ENCODE results near the gene GAS5.
A peak's percentile ranks its signal among the peaks of the same experiment; 100 is the strongest.
"Not testable (repeated sequence)": the region's sequence is repeated elsewhere in the genome, so short reads cannot be mapped to it uniquely, and the experiment has no call there.

GAS5 gene

GRCh38 chr1:173867753-173868265 lies at the start of gene GAS5:
TSS of gene GAS5 (minus strand) at chr1:173867989.
- peak; percentile 92 to 96 for DNase-seq (ENCODE audit: low read depth in 2 of 2)

- no peak for DNase-seq (ENCODE audit: low read depth in 2 of 2)
Observed at GRCh38 chr1:173917149-173917548, 49.4 kb upstream of the GAS5 start, which contains the start of gene SERPINC1. TSS of gene SERPINC1 (minus strand) at chr1:173917327. CDS start at chr1:173917259, 68 bp downstream.

- no peak for DNase-seq (ENCODE audit: low read depth in 2 of 2)
Observed at GRCh38 chr1:173916667-173917066, 48.9 kb upstream of the GAS5 start.

- DNase-seq (ENCODE audit: low read depth in 2 of 2), result no peak
Observed at GRCh38 chr1:173915596-173915995, 47.8 kb upstream of the GAS5 start.

- no peak for DNase-seq (ENCODE audit: low read depth in 2 of 2)
Observed at GRCh38 chr1:173914366-173914871, 46.6 kb upstream of the GAS5 start.

- DNase-seq (ENCODE audit: low read depth in 2 of 2), result no peak
Observed at GRCh38 chr1:173913111-173913510, 45.3 kb upstream of the GAS5 start.

GRCh38 chr1:173903827-173904531 lies 36.2 kb upstream of the GAS5 start:
- no peak for DNase-seq (ENCODE audit: low read depth in 2 of 2)

- no peak for DNase-seq (ENCODE audit: low read depth in 2 of 2)
Observed at GRCh38 chr1:173900992-173901391, 33.2 kb upstream of the GAS5 start.

- no peak for DNase-seq (ENCODE audit: low read depth in 2 of 2)
Observed at GRCh38 chr1:173900427-173900826, 32.6 kb upstream of the GAS5 start.

- DNase-seq (ENCODE audit: low read depth in 2 of 2), result no peak
Observed at GRCh38 chr1:173894189-173894588, 26.4 kb upstream of the GAS5 start.

GRCh38 chr1:173893611-173894010 lies 25.8 kb upstream of the GAS5 start:
- DNase-seq (ENCODE audit: low read depth in 2 of 2), result no peak

- DNase-seq (ENCODE audit: low read depth in 2 of 2), result no peak
Observed at GRCh38 chr1:173889885-173890284, 22.1 kb upstream of the GAS5 start.

- DNase-seq (ENCODE audit: low read depth in 2 of 2), result no peak
Observed at GRCh38 chr1:173888749-173889148, 21.0 kb upstream of the GAS5 start.

GRCh38 chr1:173887627-173888026 lies 19.8 kb upstream of the GAS5 start:
- no peak for DNase-seq (ENCODE audit: low read depth in 2 of 2)

- DNase-seq (ENCODE audit: low read depth in 2 of 2), result no peak
Observed at GRCh38 chr1:173886746-173887611, 19.2 kb upstream of the GAS5 start.

- DNase-seq (ENCODE audit: low read depth in 2 of 2), result no peak
Observed at GRCh38 chr1:173884701-173885100, 16.9 kb upstream of the GAS5 start.

- not testable (repeated sequence) for DNase-seq (ENCODE audit: low read depth in 2 of 2)
Observed at GRCh38 chr1:173881117-173881516, 13.3 kb upstream of the GAS5 start.

GRCh38 chr1:173878251-173878650 lies 10.5 kb upstream of the GAS5 start:
- DNase-seq (ENCODE audit: low read depth in 2 of 2), result no peak

- DNase-seq (ENCODE audit: low read depth in 2 of 2), result no peak
Observed at GRCh38 chr1:173876732-173877131, 8.9 kb upstream of the GAS5 start.

- DNase-seq (ENCODE audit: low read depth in 2 of 2), result no peak
Observed at GRCh38 chr1:173871500-173871899, 3.7 kb upstream of the GAS5 start.

GRCh38 chr1:173871091-173871490 lies 3.3 kb upstream of the GAS5 start:
- no peak for DNase-seq (ENCODE audit: low read depth in 2 of 2)

GRCh38 chr1:173870252-173871075 lies 2.7 kb upstream of the GAS5 start:
- DNase-seq (ENCODE audit: low read depth in 2 of 2), result no peak

All from stimulated activated CD8-positive, alpha-beta memory T cell treated with anti-CD3 and anti-CD28 coated beads, Interleukin-7, amount 100 ng/mL, for 1 hour (primary cell).